HG02610 (cell line): ENCODE results near the gene ATP8B2.

Experiments
- ATAC-seq: cut with Tn5 transposase; IDR thresholded peaks from one replicate; pipeline ENCODE4 v1.9.1; 2021; ENCODE audit warnings: mild to moderate bottlenecking, moderate library complexity; ENCODE audit not compliant: unreplicated experiment

The ATP8B2 gene

GRCh38 chr1:154386643-154387352 lies 61.5 kb downstream of the ATP8B2 start:
- no peak for ATAC-seq

- ATAC-seq = no peak
Observed at GRCh38 chr1:154391086-154391770, 65.9 kb downstream of the ATP8B2 start.

- ATAC-seq = no peak
Observed at GRCh38 chr1:154398141-154398540, 72.8 kb downstream of the ATP8B2 start.

- no peak for ATAC-seq
Observed at GRCh38 chr1:154398678-154399077, 73.4 kb downstream of the ATP8B2 start.

GRCh38 chr1:154400381-154400801 lies 75.1 kb downstream of the ATP8B2 start:
- no peak for ATAC-seq
